ENCODE results near the gene EHBP1L1. TPM values are rescaled to one million over a fixed set of nuclear protein-coding genes. Genes with fewer than 3 reads are reported as not detected.

EHBP1L1 gene
- total RNA-seq, 1 donor from 2014 or later = 157 TPM

DNA sequence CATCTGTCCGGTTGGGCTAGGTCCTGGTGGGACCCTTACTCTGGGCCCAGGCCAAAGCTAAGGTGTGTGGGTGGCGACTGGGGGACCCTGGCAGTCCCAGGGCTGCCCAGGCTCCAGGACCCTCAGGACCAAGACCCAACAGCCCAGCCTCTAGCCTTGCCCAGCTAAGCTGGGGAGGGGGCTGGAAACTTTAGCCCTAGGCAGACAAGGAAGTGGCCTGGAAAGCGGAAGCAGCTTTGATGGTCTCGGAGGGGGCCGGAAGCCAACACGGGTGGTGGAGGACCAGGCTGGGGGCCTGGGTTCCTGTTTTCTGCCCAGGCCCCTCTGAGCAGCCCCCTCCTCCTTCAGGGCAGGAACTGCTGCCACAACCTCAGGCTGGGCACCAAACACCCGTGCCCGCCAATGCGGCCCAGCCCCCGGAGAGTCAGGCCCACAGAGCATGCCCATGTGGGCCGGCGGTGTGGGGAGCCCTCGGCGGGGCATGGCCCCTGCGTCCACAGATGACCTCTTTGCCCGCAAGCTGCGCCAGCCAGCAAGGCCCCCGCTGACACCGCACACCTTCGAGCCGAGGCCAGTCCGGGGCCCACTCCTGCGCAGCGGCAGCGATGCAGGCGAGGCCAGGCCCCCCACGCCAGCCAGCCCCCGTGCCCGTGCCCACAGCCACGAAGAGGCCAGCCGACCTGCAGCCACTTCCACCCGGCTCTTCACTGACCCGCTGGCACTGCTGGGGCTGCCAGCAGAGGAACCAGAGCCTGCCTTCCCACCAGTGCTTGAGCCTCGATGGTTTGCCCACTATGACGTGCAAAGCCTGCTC is 64.8 kb downstream of the EHBP1L1 start:
- H3K4me3 ChIP-seq (ENCODE audit: low read length in 3 of 3) = peak overlapping the region in 1 of 3 donors; percentile 29

DNA sequence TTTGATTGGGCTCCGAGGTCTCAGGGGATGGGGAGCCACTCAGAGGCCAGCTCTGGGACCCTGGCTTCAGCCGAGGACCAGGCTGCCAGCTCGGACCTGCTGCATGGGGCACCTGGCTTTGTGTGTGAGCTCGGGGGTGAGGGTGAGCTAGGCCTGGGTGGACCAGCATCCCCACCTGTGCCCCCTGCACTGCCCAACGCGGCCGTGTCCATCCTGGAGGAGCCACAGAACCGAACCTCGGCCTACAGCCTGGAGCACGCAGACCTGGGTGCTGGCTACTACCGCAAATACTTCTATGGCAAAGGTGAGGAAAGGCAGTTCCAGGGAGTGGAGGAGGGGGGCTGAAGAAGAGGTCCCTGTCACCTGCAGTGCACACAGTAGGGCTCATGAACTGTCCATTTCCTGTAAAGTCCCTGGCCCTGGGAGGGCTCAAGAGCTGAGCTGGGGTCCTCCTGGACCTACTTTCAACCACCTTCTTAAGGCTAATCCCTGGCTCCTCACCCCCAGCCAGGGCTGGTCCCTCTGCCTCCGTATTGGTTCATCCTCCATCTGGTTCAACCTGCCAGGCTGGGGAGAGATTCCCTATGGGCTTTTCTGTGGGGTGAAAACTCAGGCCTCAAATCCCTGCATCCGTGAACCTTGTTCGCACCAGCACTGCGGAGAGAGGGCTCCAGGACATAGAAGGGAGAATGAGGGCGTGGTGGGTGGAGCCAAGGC is 65.6 kb downstream of the EHBP1L1 start:
- Histone ChIP-seq H3K4me1 (ENCODE audit: control insufficient read depth in 3 of 3, insufficient read depth in 3 of 3, low read length in 3 of 3) (peaks cover 31 to 35% (median 33%) of the 10 kb centered on the region in 3 donors), H3K9ac (ENCODE audit: low read depth in 1 of 3, low read length in 3 of 3) (peak overlapping the region in 1 of 3 donors; percentile 8), H3K27me3 (ENCODE audit: control insufficient read depth in 3 of 3, insufficient read depth in 3 of 3, low read length in 3 of 3) (peaks cover 0 to 8% (median 4%) of the 10 kb centered on the region in 3 donors), H3K4me3 (ENCODE audit: low read length in 3 of 3) (peak overlapping the region in 1 of 3 donors; percentile 24), H3K9me3 (ENCODE audit: control insufficient read depth in 3 of 3, low read length in 3 of 3) (no peaks in the 10 kb centered on the region), H3K27ac (ENCODE audit: low read depth, low read length) (peak overlapping the region; percentile 68), H3K36me3 (ENCODE audit: control insufficient read depth in 3 of 3, insufficient read depth in 3 of 3, low read length in 3 of 3) (peaks cover 0 to 23% (median 20%) of the 10 kb centered on the region in 3 donors)

More for the DNA sequence above, 64.8 kb downstream of the EHBP1L1 start:
- Histone ChIP-seq H3K36me3 (ENCODE audit: control insufficient read depth in 3 of 3, insufficient read depth in 3 of 3, low read length in 3 of 3) (peaks cover 6 to 26% (median 24%) of the 10 kb centered on the region in 3 donors), H3K27ac (ENCODE audit: low read depth, low read length) (peak overlapping the region; percentile 68), H3K4me1 (ENCODE audit: control insufficient read depth in 3 of 3, insufficient read depth in 3 of 3, low read length in 3 of 3) (peaks cover 31 to 35% (median 33%) of the 10 kb centered on the region in 3 donors), H3K9ac (ENCODE audit: low read depth in 1 of 3, low read length in 3 of 3) (peak overlapping the region in 2 of 3 donors; percentile 38 to 45), H3K27me3 (ENCODE audit: control insufficient read depth in 3 of 3, insufficient read depth in 3 of 3, low read length in 3 of 3) (peaks cover 0 to 1% (median 0%) of the 10 kb centered on the region in 3 donors), H3K9me3 (ENCODE audit: control insufficient read depth in 3 of 3, low read length in 3 of 3) (no peaks in the 10 kb centered on the region)

Small RNA genes lying within 50 kb of the gene (small RNA-seq; reads per million reads assigned to genes)
- not detected for gene AP001362.1
- gene MIR4690 = 0.16 reads per million

Other genes starting within 250 kb of the EHBP1L1 start
- 24.5 TPM for gene DPF2, start 242.2 kb upstream of the EHBP1L1 start, total RNA-seq
- not detected for gene TIGD3, start 221.3 kb upstream of the EHBP1L1 start, total RNA-seq
- gene SLC25A45, start 193.4 kb upstream of the EHBP1L1 start, total RNA-seq = 3.7 TPM
- 8.4 TPM for gene FRMD8, start 189.4 kb upstream of the EHBP1L1 start, total RNA-seq
- gene NEAT1, start 153.3 kb upstream of the EHBP1L1 start, total RNA-seq = 26.1 TPM
- 7,794 TPM for gene MALAT1, start 77.0 kb upstream of the EHBP1L1 start, total RNA-seq
- 36.0 TPM for gene SCYL1, start 51.0 kb upstream of the EHBP1L1 start, total RNA-seq
- gene LTBP3, start 17.7 kb upstream of the EHBP1L1 start, total RNA-seq = 32.9 TPM
- 23.0 TPM for gene ZNRD2, start 5.6 kb upstream of the EHBP1L1 start, total RNA-seq
- gene FAM89B, start 3.5 kb upstream of the EHBP1L1 start, total RNA-seq = 14.6 TPM
- not detected for gene KCNK7, start 19.7 kb downstream of the EHBP1L1 start, total RNA-seq
- 23.0 TPM for gene MAP3K11, start 38.2 kb downstream of the EHBP1L1 start, total RNA-seq
- 4.7 TPM for gene PCNX3, start 39.7 kb downstream of the EHBP1L1 start, total RNA-seq
- 15.7 TPM for gene SIPA1, start 62.0 kb downstream of the EHBP1L1 start, total RNA-seq
- gene RELA, start 86.9 kb downstream of the EHBP1L1 start, total RNA-seq = 13.0 TPM
- gene KAT5, start 136.2 kb downstream of the EHBP1L1 start, total RNA-seq = 44.9 TPM
- gene RNASEH2C, start 144.7 kb downstream of the EHBP1L1 start, total RNA-seq = 11.0 TPM
- gene AP5B1, start 204.9 kb downstream of the EHBP1L1 start, total RNA-seq = 2.1 TPM
- not detected for gene OVOL1, start 211.0 kb downstream of the EHBP1L1 start, total RNA-seq